Ureter (tissue), 1 donor: ENCODE results near the gene KIF17. TPM values are rescaled to one million over a fixed set of nuclear protein-coding genes. Genes with fewer than 3 reads are reported as not detected.

ENCODE experiments used
- DNase-seq: peaks from one replicate; pipeline ENCODE4 v3.0.0-alpha.2; 2020; ENCODE audit warnings: low spot score
- total RNA-seq: library from RNA; stranded (reverse); gene quantifications from one replicate; pipeline ENCODE4 v1.2.4, GENCODE V29; 2023
- donor health status: DM: yes; HTN: yes; CAD: no.

The KIF17 gene
- total RNA-seq = 2.2 TPM

- no peak for DNase-seq
Measured at GRCh38 chr1:20717452-20718342, at the start of gene KIF17. Gene KIF17, minus strand, starts transcription at chr1:20718007. Its CDS starts 301 bp downstream, at chr1:20717706.

GRCh38 chr1:20767271-20767670, 49.5 kb upstream of the KIF17 start:
- no peak for DNase-seq

- DNase-seq = no peak
Measured at GRCh38 chr1:20763417-20763816, 45.6 kb upstream of the KIF17 start.

- no peak for DNase-seq
Measured at GRCh38 chr1:20760322-20760721, 42.5 kb upstream of the KIF17 start.

- DNase-seq = no peak
Measured at GRCh38 chr1:20753589-20753988, 35.8 kb upstream of the KIF17 start.

- DNase-seq = no peak
Measured at GRCh38 chr1:20751462-20751990, 33.7 kb upstream of the KIF17 start.

GRCh38 chr1:20742671-20743070, 24.9 kb upstream of the KIF17 start:
- DNase-seq = no peak

GRCh38 chr1:20740781-20741180, 23.0 kb upstream of the KIF17 start:
- DNase-seq = no peak

- DNase-seq = no peak
Measured at GRCh38 chr1:20739225-20739624, 21.4 kb upstream of the KIF17 start.

- no peak for DNase-seq
Measured at GRCh38 chr1:20735581-20736111, 17.8 kb upstream of the KIF17 start.

GRCh38 chr1:20733360-20733975, 15.7 kb upstream of the KIF17 start:
- peak; percentile 40 for DNase-seq

- peak; percentile 87 for DNase-seq
Measured at GRCh38 chr1:20732588-20733359, 15.0 kb upstream of the KIF17 start, which contains the start of gene SH2D5. Gene SH2D5, minus strand, starts transcription at chr1:20732703. Its CDS starts 4,659 bp downstream, at chr1:20728044.

- peak; percentile 44 for DNase-seq
Measured at GRCh38 chr1:20732071-20732587, 14.3 kb upstream of the KIF17 start.

GRCh38 chr1:20731057-20731991, 13.5 kb upstream of the KIF17 start:
- DNase-seq = peak; percentile 42

- DNase-seq = no peak
Measured at GRCh38 chr1:20730690-20731056, 12.9 kb upstream of the KIF17 start.

- peak; percentile 38 for DNase-seq
Measured at GRCh38 chr1:20729990-20730689, 12.3 kb upstream of the KIF17 start.

- peak; percentile 39 for DNase-seq
Measured at GRCh38 chr1:20729155-20729931, 11.5 kb upstream of the KIF17 start.

- peak; percentile 35 for DNase-seq
Measured at GRCh38 chr1:20728371-20729154, 10.8 kb upstream of the KIF17 start.
